H1 (cell line): ENCODE data around the gene ARF3. TPM values are rescaled to one million over a fixed set of nuclear protein-coding genes. Genes with fewer than 3 reads are reported as not detected.

Experiments
- CTCF ChIA-PET: fragments of 300-600 bp; sonication (Branson Sonifier 250); formaldehyde crosslinking; loops from one replicate; lab custom pipeline; 2021; ENCODE audit not compliant: partially characterized antibody; lab: Charles Lee
- POLR2A ChIA-PET: fragments of 300-600 bp; sonication (Branson Sonifier 250); formaldehyde crosslinking; loops from one replicate; lab custom pipeline; 2021; ENCODE audit warnings: inconsistent platforms; ENCODE audit not compliant: partially characterized antibody; lab: Charles Lee
- DNase-seq, 2 experiments: peaks; one replicate each; pipeline versions ENCODE4 v3.0.0 to v3.0.0-alpha.2; 2010 to 2022; ENCODE audit warnings: low spot score in 2 of 2, low read depth in 1 of 2, mixed read lengths in 1 of 2
- FAIRE-seq: peaks from 2 replicates; lab custom pipeline; 2011; peaks lifted over from hg19 to GRCh38; lab: Jason Lieb, UNC
- H2AFZ ChIP-seq: 2 replicates; pipeline ENCODE4 v1.8.1; 2012; ENCODE audit warnings: low read length, inconsistent platforms
- H2AK5ac ChIP-seq: 2 replicates; pipeline ENCODE4 v1.6.1; 2013; ENCODE audit warnings: low read depth, low read length
- H2BK120ac ChIP-seq: replicated peaks from 2 replicates; pipeline ENCODE3; 2013; ENCODE audit warnings: low read depth, low read length, inconsistent platforms
- H2BK12ac ChIP-seq: 2 replicates; pipeline ENCODE4 v1.6.1; 2013; ENCODE audit warnings: low read depth, low read length
- H2BK15ac ChIP-seq: 2 replicates; pipeline ENCODE4 v1.6.1; 2013; ENCODE audit warnings: low read length
- H2BK20ac ChIP-seq: 2 replicates; pipeline ENCODE4 v1.6.1; 2013; ENCODE audit warnings: low read length
- H2BK5ac ChIP-seq: 2 replicates; pipeline ENCODE4 v1.6.1; 2013; ENCODE audit warnings: low read depth, low read length
- H3K14ac ChIP-seq: 2 replicates; pipeline ENCODE4 v1.6.1; 2013; ENCODE audit warnings: inconsistent platforms; ENCODE audit not compliant: insufficient read length
- H3K18ac ChIP-seq: 2 replicates; pipeline ENCODE4 v1.6.1; 2013; ENCODE audit warnings: low read length; ENCODE audit errors: extremely low read depth
- H3K23ac ChIP-seq: 2 replicates; pipeline ENCODE4 v1.6.1; 2013; ENCODE audit warnings: inconsistent platforms; ENCODE audit not compliant: insufficient read length
- H3K23me2 ChIP-seq: 2 replicates; pipeline ENCODE4 v1.6.1; 2013; ENCODE audit warnings: low read depth, low read length
- H3K27ac ChIP-seq: 2 replicates; pipeline ENCODE4 v1.6.1; 2011; ENCODE audit warnings: low read depth, low read length, inconsistent platforms
- H3K27me3 ChIP-seq, 4 experiments: replicated peaks in 1 of 4; 1 replicate in 1 of 4; 2 replicates in 3 of 4; pipeline versions ENCODE4 v1.6.1 to v1.8.1; 2011 to 2013; ENCODE audit warnings: low read length in 3 of 4, mild to moderate bottlenecking in 3 of 4, inconsistent platforms in 2 of 4, mixed read lengths in 2 of 4, moderate library complexity in 1 of 4; ENCODE audit not compliant: control insufficient read depth in 3 of 4, insufficient read depth in 3 of 4; ENCODE audit errors: extremely low read depth in 1 of 4
- H3K36me3 ChIP-seq, 4 experiments: 2 replicates each; pipeline versions ENCODE4 v1.6.1 to v1.8.1; 2011 to 2013; ENCODE audit warnings: mild to moderate bottlenecking in 4 of 4, low read length in 3 of 4, moderate library complexity in 2 of 4, control low read depth in 1 of 4, inconsistent platforms in 1 of 4; ENCODE audit not compliant: insufficient read depth in 4 of 4, control insufficient read depth in 2 of 4
- H3K4ac ChIP-seq: replicated peaks from 2 replicates; pipeline ENCODE3; 2013; ENCODE audit warnings: low read length, low read depth, mixed read lengths, inconsistent platforms; ENCODE audit not compliant: insufficient read length
- H3K4me1 ChIP-seq, 4 experiments: replicated peaks in 1 of 4; 1 replicate in 1 of 4; 2 replicates in 3 of 4; pipeline versions ENCODE4 v1.6.1 to v1.8.1; 2011 to 2013; ENCODE audit warnings: low read length in 3 of 4, inconsistent platforms in 2 of 4, mixed read lengths in 1 of 4; ENCODE audit not compliant: insufficient read depth in 4 of 4, control insufficient read depth in 3 of 4
- H3K4me2 ChIP-seq, 2 experiments: 2 replicates each; pipeline versions ENCODE4 v1.6.1 to v1.8.1; 2011 to 2013; ENCODE audit warnings: low read depth in 2 of 2, low read length in 2 of 2, control low read depth in 1 of 2, inconsistent platforms in 1 of 2, mild to moderate bottlenecking in 1 of 2; ENCODE audit not compliant: insufficient read depth in 1 of 2
- H3K4me3 ChIP-seq, 4 experiments: fragments of 200-600, 300-600 bp in 1 of 4; sonication (generic), shearing (Covaris generic), sonication (Bioruptor Twin) in 1 of 4; 2 replicates each; pipeline versions ENCODE4 v1.5.1 to v1.8.1; 2011 to 2016; ENCODE audit warnings: low read length in 4 of 4, low read depth in 3 of 4, control low read depth in 2 of 4, inconsistent platforms in 2 of 4, mild to moderate bottlenecking in 2 of 4, mixed read lengths in 1 of 4, moderate library complexity in 1 of 4; ENCODE audit not compliant: insufficient read depth in 2 of 4; ENCODE audit errors: extremely low read depth in 1 of 4
- H3K56ac ChIP-seq: replicated peaks from 2 replicates; pipeline ENCODE3; 2013; ENCODE audit warnings: low read depth, mild to moderate bottlenecking, mixed read lengths, low read length, inconsistent platforms; ENCODE audit not compliant: insufficient read length
- H3K79me1 ChIP-seq: 2 replicates; pipeline ENCODE4 v1.6.1; 2013; ENCODE audit warnings: low read depth, low read length, control low read depth
- H3K79me2 ChIP-seq, 2 experiments: 2 replicates each; pipeline versions ENCODE4 v1.6.1 to v1.8.1; 2012 to 2013; ENCODE audit warnings: low read length in 2 of 2, mild to moderate bottlenecking in 2 of 2, inconsistent platforms in 1 of 2; ENCODE audit not compliant: insufficient read depth in 2 of 2, control insufficient read depth in 1 of 2
- H3K9ac ChIP-seq, 4 experiments: replicated peaks in 1 of 4; 1 replicate in 1 of 4; 2 replicates in 3 of 4; pipeline versions ENCODE4 v1.6.1 to v1.8.1; 2011 to 2013; ENCODE audit warnings: low read depth in 3 of 4, low read length in 3 of 4, control low read depth in 2 of 4, mild to moderate bottlenecking in 2 of 4, moderate library complexity in 2 of 4, inconsistent platforms in 1 of 4; ENCODE audit errors: extremely low read depth in 1 of 4
- H3K9me3 ChIP-seq, 2 experiments: 2 replicates each; pipeline versions ENCODE4 v1.6.1 to v1.8.1; 2012 to 2013; ENCODE audit warnings: mild to moderate bottlenecking in 2 of 2, moderate library complexity in 2 of 2, control low read depth in 1 of 2, inconsistent platforms in 1 of 2, low read depth in 1 of 2, low read length in 1 of 2, mixed read lengths in 1 of 2; ENCODE audit not compliant: insufficient read depth in 2 of 2
- H4K20me1 ChIP-seq, 2 experiments: replicated peaks in 1 of 2; 2 replicates each; pipeline versions ENCODE3 to v1.8.1; 2011 to 2013; ENCODE audit warnings: inconsistent platforms in 2 of 2, low read length in 2 of 2, mild to moderate bottlenecking in 1 of 2; ENCODE audit not compliant: insufficient read depth in 2 of 2, control insufficient read depth in 1 of 2
- H4K5ac ChIP-seq: 2 replicates; pipeline ENCODE4 v1.6.1; 2013; ENCODE audit warnings: low read length, low read depth, mixed read lengths, inconsistent platforms; ENCODE audit not compliant: insufficient read length
- H4K8ac ChIP-seq: 2 replicates; pipeline ENCODE4 v1.8.0; 2013; ENCODE audit warnings: mild to moderate bottlenecking, moderate library complexity, low read length, inconsistent platforms; ENCODE audit not compliant: insufficient read depth; ENCODE audit errors: extremely low read depth
- H4K91ac ChIP-seq: replicated peaks from 2 replicates; pipeline ENCODE3; 2013; ENCODE audit warnings: low read length, mixed read lengths, inconsistent platforms; ENCODE audit not compliant: insufficient read length
- CEBPB ChIP-seq: IDR thresholded peaks from 2 replicates; pipeline ENCODE4 v1.6.1; 2012; ENCODE audit warnings: low read depth, low read length
- EZH2 ChIP-seq: fragments of 200-600 bp; sonication (generic); IDR thresholded peaks from 2 replicates; pipeline ENCODE4 v1.7.1; 2012; ENCODE audit warnings: low read depth, mild to moderate bottlenecking, moderate library complexity, low read length, inconsistent platforms; ENCODE audit not compliant: severe bottlenecking
- SP2 ChIP-seq: IDR thresholded peaks from 2 replicates; pipeline ENCODE4 v1.6.1; 2012; ENCODE audit warnings: mild to moderate bottlenecking, low read length, inconsistent platforms
- SUZ12 ChIP-seq: fragments of 200-600 bp; sonication (generic); IDR thresholded peaks from 2 replicates; pipeline ENCODE4 v1.6.1; 2012; ENCODE audit warnings: mild to moderate bottlenecking, inconsistent platforms, low read length, moderate library complexity, mixed read lengths
- WGBS, 2 experiments: shearing (Covaris generic) in 1 of 2; methylation state at CpG; one replicate each; pipeline versions ENCODE4 v1.1.6 to v1.1.7; 2013 to 2015; ENCODE audit warnings: low lambda C conversion rate in 2 of 2, mixed read lengths in 2 of 2, inconsistent platforms in 1 of 2, low coverage in 1 of 2, missing lambda C conversion rate in 1 of 2; ENCODE audit not compliant: insufficient replicate concordance in 2 of 2, insufficient coverage in 1 of 2, insufficient read length in 1 of 2; ENCODE audit errors: extremely low coverage in 1 of 2, missing lambda C conversion rate in 1 of 2; 5-methylcytosine and 5-hydroxymethylcytosine counted together
- polyA plus RNA-seq, 7 experiments: library from polyadenylated mRNA; depleted of rRNA in 3 of 7; stranded (reverse) in 5 of 7; unstranded in 2 of 7; fragments of >200 nt in 5 of 7; fragments of 200-250 nt in 2 of 7; gene quantifications; 1 replicate in 5 of 7; 2 replicates in 1 of 7; 4 replicates in 1 of 7; pipeline versions ENCODE4 v1.2.1 to v1.2.3, GENCODE V29; 2011 to 2013; ENCODE audit warnings: missing spikeins in 2 of 7, mixed read lengths in 2 of 7
- total RNA-seq: library from RNA; stranded (reverse); fragmentation: NEBNext Ultra II Directional; extraction: Animal tissue kit (Norgen Biotek cat#: 25700); gene quantifications from 2 replicates; pipeline ENCODE4 v1.2.1, GENCODE V29; 2021

ARF3 gene
- total and polyA plus RNA-seq, 2 of the 8 experiments (the other 6 are each of a cell fraction or from before 2014, with no cell fraction given) = 231 to 250 TPM

DNA sequence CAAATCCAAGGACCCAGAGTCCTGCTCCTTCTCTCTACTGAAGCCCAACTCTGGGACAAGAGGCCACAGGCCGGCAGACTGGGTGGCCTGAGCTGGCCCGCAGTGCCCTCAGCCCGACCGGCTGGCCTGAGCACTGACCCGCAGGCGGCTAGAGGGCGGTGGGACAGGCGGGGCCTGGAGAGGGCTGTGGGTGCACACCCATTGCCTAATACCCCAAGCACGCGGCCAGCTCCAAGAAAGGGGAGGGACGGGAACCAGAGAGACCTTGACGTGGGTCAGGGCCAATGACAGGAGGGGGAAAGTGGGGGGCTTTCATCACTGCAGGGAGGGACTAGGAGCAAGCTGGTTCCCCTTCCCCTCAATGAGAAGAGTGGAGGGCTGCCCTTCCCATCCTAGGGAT, 16.2 kb upstream of the ARF3 start:
- 20% methylated on average over 12 of the region's 12 CpGs; no CpG with 5 or more reads in 1 of the 2 experiments for WGBS, 2 experiments
- Histone ChIP-seq H3K79me1 (no peaks in the 10 kb centered on the region), H2BK5ac (no peak overlapping the region), H3K4me1 (peaks cover 11 to 30% (median 26%) of the 10 kb centered on the region in 4 experiments), H3K4me3 (peak overlapping the region in 1 of 4 experiments; percentile 9; a peak in 1 of 8 replicates), H2BK15ac (peak overlapping the region; percentile 29; the same call in 1 of the 2 replicates), H3K23ac (no peak overlapping the region), H3K4ac (no peak overlapping the region), H4K5ac (no peak overlapping the region), H3K9ac (no peak overlapping the region), H3K23me2 (peaks cover 11% of the 10 kb centered on the region), H3K36me3 (no peaks in the 10 kb centered on the region; a peak in 1 of 8 replicates), H3K27me3 (peaks cover 69 to 98% (median 96%) of the 10 kb centered on the region in 4 experiments), H2BK20ac (no peak overlapping the region), H3K27ac (no peak overlapping the region), H2AFZ (no peak overlapping the region), H3K79me2 (no peaks in the 10 kb centered on the region), H3K18ac (no peak overlapping the region), H2BK12ac (no peak overlapping the region), H3K14ac (no peak overlapping the region), H4K8ac (no peak overlapping the region; the same call in 1 of the 2 replicates), H2BK120ac (no peak overlapping the region), H2AK5ac (no peak overlapping the region), H3K56ac (no peak overlapping the region), H3K4me2 (peak overlapping the region; percentile 5 to 41), H3K9me3 (no peaks in the 10 kb centered on the region), H4K20me1 (peaks cover 4 to 19% of the 10 kb centered on the region in 2 experiments), H4K91ac (no peak overlapping the region)
- no peak for FAIRE-seq
- ChIA-PET POLR2A (interaction anchor here (0.6 to 2.3 kb wide), 6 partner anchors 11 to 154 kb away, joined by 3 to 5 read pairs (median 4); partner anchors contain the start of genes ARF3 and RND1), CTCF (interaction anchor here (0.6 to 40.8 kb wide), 20 partner anchors 8 to 1058 kb away, joined by 3 to 1336 read pairs (median 4); partner anchors contain the start of genes ARF3, DDN, RHEBL1 and RND1)
- no peak for DNase-seq
- TF ChIP-seq SP2 (no peak), SUZ12 (peak; percentile 17), CEBPB (0 out of 2 replicates have a peak, but pooled peaks have one; percentile 34), EZH2 (peak; percentile 49)
